CD4-positive, alpha-beta T cell (primary cell): Measurements from ENCODE around the gene CHD2. TPM values are rescaled to one million over a fixed set of nuclear protein-coding genes. Genes with fewer than 3 reads are reported as not detected.

Experiments
- ATAC-seq: fragments of 200-7000 bp; cut with Tn5 transposase; one replicate; pipeline ENCODE4 v1.10.0; 2022; ENCODE audit warnings: mild to moderate bottlenecking; ENCODE audit not compliant: poor library complexity
- CTCF ChIA-PET: fragments of 350-600 bp; sonication (Branson Sonifier 250); formaldehyde crosslinking; loops from one replicate; lab custom pipeline; 2021; ENCODE audit warnings: antibody characterized with exemption, inconsistent platforms; lab: Charles Lee
- POLR2A ChIA-PET: fragments of 350-600 bp; sonication (Branson Sonifier 250); formaldehyde crosslinking; loops from one replicate; lab custom pipeline; 2021; ENCODE audit warnings: antibody characterized with exemption, inconsistent platforms; lab: Charles Lee
- DNase-seq, 14 experiments: peaks; one replicate each; pipeline ENCODE4 v3.0.0-alpha.2; 2013 to 2020; ENCODE audit warnings: mixed read lengths in 2 of 14
- H3K27ac ChIP-seq, 2 donors: one replicate each; pipeline versions ENCODE4 v1.5.1 to v1.7.0; 2013; ENCODE audit warnings: low read length in 2 of 2, low read depth in 1 of 2, mild to moderate bottlenecking in 1 of 2
- H3K27me3 ChIP-seq, 2 experiments: 1 replicate in 1 of 2; 2 replicates in 1 of 2; pipeline versions ENCODE4 v1.6.1 to v1.7.0; 2013; ENCODE audit warnings: low read length in 2 of 2, control low read depth in 1 of 2, mild to moderate bottlenecking in 1 of 2, moderate library complexity in 1 of 2; ENCODE audit not compliant: insufficient read depth in 2 of 2, control insufficient read depth in 1 of 2
- H3K36me3 ChIP-seq: one replicate; pipeline ENCODE4 v1.6.1; 2013; ENCODE audit warnings: low read length, control low read depth; ENCODE audit not compliant: insufficient read depth
- H3K4me1 ChIP-seq: one replicate; pipeline ENCODE4 v1.6.1; 2013; ENCODE audit warnings: low read length, control low read depth; ENCODE audit not compliant: insufficient read depth
- H3K4me3 ChIP-seq: one replicate; pipeline ENCODE4 v1.5.1; 2013; ENCODE audit warnings: mild to moderate bottlenecking, low read length, moderate library complexity
- H3K9me3 ChIP-seq, 2 experiments: 1 replicate in 1 of 2; 2 replicates in 1 of 2; pipeline versions ENCODE4 v1.6.1 to v1.7.0; 2013; ENCODE audit warnings: low read length in 2 of 2, mild to moderate bottlenecking in 2 of 2, control low read depth in 1 of 2, moderate library complexity in 1 of 2; ENCODE audit not compliant: control insufficient read depth in 1 of 2, insufficient read depth in 1 of 2
- H3K27ac Mint-ChIP-seq: one replicate; pipeline ENCODE4 v1.8.0; 2020; ENCODE audit warnings: mixed read lengths
- H3K27me3 Mint-ChIP-seq: one replicate; pipeline ENCODE4 v1.8.0; 2021; ENCODE audit warnings: mixed read lengths
- H3K36me3 Mint-ChIP-seq: one replicate; pipeline ENCODE4 v1.8.0; 2021; ENCODE audit warnings: low read depth, mixed read lengths
- H3K4me1 Mint-ChIP-seq: one replicate; pipeline ENCODE4 v1.8.0; 2021; ENCODE audit warnings: low read depth, mixed read lengths
- H3K4me3 Mint-ChIP-seq: one replicate; pipeline ENCODE4 v1.8.0; 2020; ENCODE audit warnings: mild to moderate bottlenecking, mixed read lengths
- H3K9me3 Mint-ChIP-seq: one replicate; pipeline ENCODE4 v1.8.0; 2020; ENCODE audit warnings: mixed read lengths
- intact Hi-C, 2 experiments: fragments of 100-400 bp; cut with DNase I in 1 of 2; cut with micrococcal nuclease in 1 of 2; formaldehyde crosslinking; loops; one replicate each; pipeline versions ENCODE4 v1.15.1 to v1.9.0; 2023 to 2025; cut with DNase I, micrococcal nuclease
- total RNA-seq, 174 experiments: library from RNA in 2 of 174; stranded (reverse) in 2 of 174; gene quantifications; one replicate each; pipeline ENCODE4 v1.2.3 and lab custom pipeline; 2021 to 2026
- TF ChIP-seq, protein P1 (sequence below): fragments of 200-600 bp; IDR thresholded peaks from one replicate; pipeline ENCODE4 v1.8.0; 2022; ENCODE audit warnings: antibody characterized with exemption, mild to moderate bottlenecking

Gene CHD2
- total RNA-seq, 2 experiments from 2014 or later: 615 to 660 TPM

DNA sequence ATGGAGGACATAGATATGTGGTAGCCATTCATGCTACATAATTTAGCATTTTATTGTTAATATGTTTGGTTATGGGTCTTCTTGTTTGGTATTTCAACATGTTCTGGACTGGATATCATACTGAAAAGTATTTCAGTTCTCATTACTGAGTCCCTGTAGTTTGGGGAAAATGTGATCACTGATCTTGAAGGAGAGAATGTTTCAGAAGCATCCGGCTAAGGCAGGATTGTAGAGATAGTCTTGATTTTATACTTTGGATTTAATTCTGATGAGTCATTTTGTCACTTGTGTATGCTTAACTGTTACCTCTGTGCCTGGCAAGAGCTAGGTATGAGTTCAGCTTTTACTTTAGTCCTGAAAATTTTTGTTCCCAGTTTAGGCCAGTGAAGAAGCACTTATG is 7.1 kb downstream of the CHD2 start:
- H3K4me3 Mint-ChIP-seq: peak overlapping the region; percentile 96
- peak overlapping the region; percentile 99 for H3K27ac Mint-ChIP-seq
- intact Hi-C loops: loop anchor here in 1 of 2 experiments (1.0 kb wide), 1 partner anchor 9 kb away; no protein-coding TSS in a partner anchor
- peaks cover 86% of the 10 kb centered on the region for H3K36me3 Mint-ChIP-seq
- peaks cover 31% of the 10 kb centered on the region for H3K36me3 ChIP-seq
- no peaks in the 10 kb centered on the region for H3K27me3 ChIP-seq
- DNase-seq: peak in 1 of 14 experiments; percentile 46
- peak overlapping the region; percentile 65 to 97 for H3K27ac ChIP-seq
- H3K4me3 ChIP-seq: no peak overlapping the region
- no peaks in the 10 kb centered on the region for H3K9me3 ChIP-seq
- ChIA-PET POLR2A (interaction anchor here (0.8 to 11.6 kb wide), 13 partner anchors 12 to 110 kb away, joined by 3 to 1007 read pairs (median 7); no protein-coding TSS in a partner anchor), CTCF (interaction anchor here (0.7 to 7.4 kb wide), 8 partner anchors 9 to 110 kb away, joined by 3 to 59 read pairs (median 8); no protein-coding TSS in a partner anchor)
- ATAC-seq: no peak
- peaks cover 56% of the 10 kb centered on the region for H3K4me1 ChIP-seq
- H3K4me1 Mint-ChIP-seq: peaks cover 91% of the 10 kb centered on the region
- H3K27me3 Mint-ChIP-seq: no peaks in the 10 kb centered on the region
- TF ChIP-seq, protein P1, sequence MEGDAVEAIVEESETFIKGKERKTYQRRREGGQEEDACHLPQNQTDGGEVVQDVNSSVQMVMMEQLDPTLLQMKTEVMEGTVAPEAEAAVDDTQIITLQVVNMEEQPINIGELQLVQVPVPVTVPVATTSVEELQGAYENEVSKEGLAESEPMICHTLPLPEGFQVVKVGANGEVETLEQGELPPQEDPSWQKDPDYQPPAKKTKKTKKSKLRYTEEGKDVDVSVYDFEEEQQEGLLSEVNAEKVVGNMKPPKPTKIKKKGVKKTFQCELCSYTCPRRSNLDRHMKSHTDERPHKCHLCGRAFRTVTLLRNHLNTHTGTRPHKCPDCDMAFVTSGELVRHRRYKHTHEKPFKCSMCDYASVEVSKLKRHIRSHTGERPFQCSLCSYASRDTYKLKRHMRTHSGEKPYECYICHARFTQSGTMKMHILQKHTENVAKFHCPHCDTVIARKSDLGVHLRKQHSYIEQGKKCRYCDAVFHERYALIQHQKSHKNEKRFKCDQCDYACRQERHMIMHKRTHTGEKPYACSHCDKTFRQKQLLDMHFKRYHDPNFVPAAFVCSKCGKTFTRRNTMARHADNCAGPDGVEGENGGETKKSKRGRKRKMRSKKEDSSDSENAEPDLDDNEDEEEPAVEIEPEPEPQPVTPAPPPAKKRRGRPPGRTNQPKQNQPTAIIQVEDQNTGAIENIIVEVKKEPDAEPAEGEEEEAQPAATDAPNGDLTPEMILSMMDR: no peak
- no peaks in the 10 kb centered on the region for H3K9me3 Mint-ChIP-seq

DNA sequence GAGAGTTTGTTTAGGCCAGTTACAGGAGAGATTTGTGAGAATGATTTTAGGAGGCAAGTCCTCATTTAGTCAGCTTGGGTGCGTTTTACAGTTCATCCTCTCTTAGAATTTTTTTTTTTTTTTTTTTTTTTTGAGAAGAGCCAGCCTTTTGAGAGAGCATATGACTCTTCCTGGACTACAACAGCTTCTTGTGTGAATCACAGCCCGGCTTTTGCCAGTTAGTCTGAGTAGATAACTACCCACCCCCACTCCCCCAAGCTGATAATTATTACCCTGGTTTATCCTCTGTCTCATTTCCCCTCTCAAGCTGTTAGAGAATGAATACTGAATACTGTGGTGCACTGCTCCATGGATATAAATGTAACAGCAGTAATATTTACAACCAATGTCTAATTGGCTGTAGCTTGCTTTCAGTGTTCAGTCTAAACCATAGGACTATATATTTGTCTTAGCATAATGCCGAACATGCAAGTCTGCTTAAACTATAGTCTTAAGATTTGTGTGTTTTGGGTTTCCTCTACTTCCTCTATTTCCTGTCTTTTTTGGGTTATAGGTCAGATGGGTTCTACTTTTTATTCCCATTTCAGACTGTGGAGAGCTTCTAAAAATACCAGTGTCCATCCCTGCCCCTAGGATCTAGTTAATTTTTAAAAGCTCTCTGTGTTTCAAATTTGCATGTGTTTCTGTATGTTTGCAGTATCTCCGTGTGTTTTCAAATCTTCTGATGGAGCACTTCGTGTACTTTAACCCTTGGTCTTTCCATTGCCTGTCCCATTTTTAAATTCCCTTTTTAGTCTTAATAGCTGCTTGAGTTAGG is 8.0 kb downstream of the CHD2 start:
- POLR2A ChIA-PET: interaction anchor here (0.8 to 11.6 kb wide), 13 partner anchors 8 to 111 kb away, joined by 3 to 1007 read pairs (median 8); partner anchors contain the start of gene CHD2
- H3K4me1 Mint-ChIP-seq: peaks cover 92% of the 10 kb centered on the region
- H3K36me3 ChIP-seq: peaks cover 26% of the 10 kb centered on the region
- CTCF ChIA-PET: interaction anchor here (0.7 to 7.4 kb wide), 7 partner anchors 8 to 111 kb away, joined by 3 to 59 read pairs (median 11); no protein-coding TSS in a partner anchor
- peaks cover 65% of the 10 kb centered on the region for H3K4me1 ChIP-seq
- peak overlapping the region; percentile 28 for H3K4me3 ChIP-seq
- H3K4me3 Mint-ChIP-seq: peak overlapping the region; percentile 96
- peaks cover 83% of the 10 kb centered on the region for H3K36me3 Mint-ChIP-seq
- H3K9me3 Mint-ChIP-seq: no peaks in the 10 kb centered on the region
- H3K27me3 Mint-ChIP-seq: no peaks in the 10 kb centered on the region
- peak in 6 of 14 experiments; percentile 20 to 68 (median 56) for DNase-seq
- TF ChIP-seq, protein P1: no peak
- intact Hi-C loops: loop anchor here in 1 of 2 experiments (1.0 kb wide), 1 partner anchor 8 kb away; no protein-coding TSS in a partner anchor
- H3K27me3 ChIP-seq: no peaks in the 10 kb centered on the region
- no peak for ATAC-seq
- H3K27ac Mint-ChIP-seq: peak overlapping the region; percentile 99
- no peaks in the 10 kb centered on the region for H3K9me3 ChIP-seq
- H3K27ac ChIP-seq: peak overlapping the region; percentile 65 to 97

DNA sequence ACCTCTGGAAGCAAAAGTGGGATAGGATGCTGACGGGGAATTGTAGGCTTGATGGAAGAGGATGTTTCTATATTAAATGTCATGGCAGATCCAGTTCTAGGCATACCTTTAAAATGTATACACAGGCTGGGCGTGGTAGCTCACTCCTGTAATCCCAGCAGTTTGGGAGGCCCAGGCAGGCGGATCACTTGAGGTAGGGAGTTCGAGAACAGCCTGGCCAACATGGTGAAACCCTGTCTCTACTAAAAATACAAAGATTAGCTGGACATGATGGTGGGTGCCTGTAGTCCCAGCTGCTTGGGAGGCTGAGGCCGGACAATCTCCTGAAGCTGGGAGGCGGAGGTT is 8.6 kb downstream of the CHD2 start:
- intact Hi-C loops: no loop called here
- TF ChIP-seq, protein P1: no peak
- ChIA-PET CTCF (interaction anchor here (1.3 to 7.4 kb wide), 4 partner anchors 7 to 112 kb away, joined by 3 to 59 read pairs (median 33); no protein-coding TSS in a partner anchor), POLR2A (interaction anchor here (1.5 to 11.6 kb wide), 8 partner anchors 8 to 112 kb away, joined by 7 to 1007 read pairs (median 86); partner anchors contain the start of gene CHD2)
- Histone ChIP-seq H3K27ac (peak overlapping the region; percentile 65 to 97), H3K4me3 (peak overlapping the region; percentile 28), H3K36me3 (peaks cover 31% of the 10 kb centered on the region), H3K27me3 (no peaks in the 10 kb centered on the region), H3K9me3 (no peaks in the 10 kb centered on the region), H3K4me1 (peaks cover 71% of the 10 kb centered on the region)
- Mint-ChIP-seq H3K9me3 (no peaks in the 10 kb centered on the region), H3K4me1 (peaks cover 95% of the 10 kb centered on the region), H3K27me3 (no peaks in the 10 kb centered on the region), H3K27ac (peak overlapping the region; percentile 99), H3K4me3 (peak overlapping the region; percentile 96), H3K36me3 (peaks cover 82% of the 10 kb centered on the region)
- no peak for DNase-seq
- ATAC-seq: no peak
